ENCODE measurements around the gene NOTCH4.
"Not testable (repeated sequence)": the region's sequence is repeated elsewhere in the genome, so short reads cannot be mapped to it uniquely, and the experiment has no call there.

The NOTCH4 gene

GRCh38 chr6:32216998-32217397 lies 6.9 kb downstream of the NOTCH4 start:
- no peak for DNase-seq

GRCh38 chr6:32216285-32216684 lies 7.6 kb downstream of the NOTCH4 start:
- no peak for DNase-seq

GRCh38 chr6:32215617-32216016 lies 8.2 kb downstream of the NOTCH4 start:
- DNase-seq: no peak

- no peak for DNase-seq
Measured at GRCh38 chr6:32214126-32214525, 9.7 kb downstream of the NOTCH4 start.

- no peak for DNase-seq
Measured at GRCh38 chr6:32213649-32214048, 10.2 kb downstream of the NOTCH4 start.

GRCh38 chr6:32212076-32212760 lies 11.6 kb downstream of the NOTCH4 start:
- DNase-seq: no peak

- not testable (repeated sequence) for DNase-seq
Measured at GRCh38 chr6:32211432-32211831, 12.4 kb downstream of the NOTCH4 start.

GRCh38 chr6:32210191-32210601 lies 13.7 kb downstream of the NOTCH4 start:
- no peak for DNase-seq

- no peak for DNase-seq
Measured at GRCh38 chr6:32208996-32209395, 14.9 kb downstream of the NOTCH4 start.

- DNase-seq: no peak
Measured at GRCh38 chr6:32204268-32204715, 19.6 kb downstream of the NOTCH4 start.

GRCh38 chr6:32203426-32204267 lies 20.2 kb downstream of the NOTCH4 start:
- no peak for DNase-seq

GRCh38 chr6:32202186-32202585 lies 21.7 kb downstream of the NOTCH4 start:
- DNase-seq: no peak

- no peak for DNase-seq
Measured at GRCh38 chr6:32200711-32201475, 23.0 kb downstream of the NOTCH4 start.

GRCh38 chr6:32198866-32199265 lies 25.0 kb downstream of the NOTCH4 start:
- DNase-seq: no peak

GRCh38 chr6:32198345-32198696 lies 25.5 kb downstream of the NOTCH4 start:
- no peak for DNase-seq

- no peak for DNase-seq
Measured at GRCh38 chr6:32196682-32197616, 26.9 kb downstream of the NOTCH4 start.

- peak; percentile 52 for DNase-seq
Measured at GRCh38 chr6:32195902-32196681, 27.8 kb downstream of the NOTCH4 start.

GRCh38 chr6:32195652-32195901 lies 28.3 kb downstream of the NOTCH4 start:
- peak; percentile 100 for DNase-seq

GRCh38 chr6:32194825-32195651 lies 28.8 kb downstream of the NOTCH4 start:
- no peak for DNase-seq

GRCh38 chr6:32194388-32194787 lies 29.5 kb downstream of the NOTCH4 start:
- no peak for DNase-seq

- DNase-seq: not testable (repeated sequence)
Measured at GRCh38 chr6:32193096-32193495, 30.8 kb downstream of the NOTCH4 start.
